Stomach (tissue), 9 donors: Measurements from ENCODE around the gene KANK4. TPM values are rescaled to one million over a fixed set of nuclear protein-coding genes. Genes with fewer than 3 reads are reported as not detected.

Experiments used
- DNase-seq, 2 donors: peaks; one replicate each; pipeline versions ENCODE4 v3.0.0 to v3.0.0-alpha.2; 2013 to 2019
- H3K27ac ChIP-seq, 5 donors: fragments of 200-600 bp in 4 of 5; sonication (generic) in 4 of 5; one replicate each; pipeline ENCODE4 v1.5.1; 2013 to 2019; ENCODE audit warnings: mild to moderate bottlenecking in 1 of 5, moderate library complexity in 1 of 5
- H3K27me3 ChIP-seq, 3 donors: fragments of 200-600 bp; sonication (generic); one replicate each; pipeline ENCODE4 v1.5.1; 2017 to 2019; ENCODE audit warnings: mixed run types in 1 of 3
- H3K36me3 ChIP-seq, 4 donors: fragments of 200-600 bp; sonication (generic); 1 replicate in 3 of 4; 2 replicates in 1 of 4; pipeline ENCODE4 v1.5.1; 2016 to 2019
- H3K4me1 ChIP-seq, 4 donors: fragments of 200-600 bp; sonication (generic); one replicate each; pipeline ENCODE4 v1.5.1; 2016 to 2019
- H3K4me3 ChIP-seq, 4 donors: fragments of 200-600 bp; sonication (generic) in 3 of 4; one replicate each; pipeline ENCODE4 v1.5.1; 2016 to 2019; ENCODE audit warnings: mild to moderate bottlenecking in 1 of 4
- H3K9me3 ChIP-seq, 4 donors: fragments of 200-600 bp; sonication (generic); one replicate each; pipeline ENCODE4 v1.5.1; 2016 to 2019
- EP300 ChIP-seq: sonication (generic); formaldehyde crosslinking; IDR thresholded peaks from one replicate; pipeline ENCODE4 v1.6.1; 2017; ENCODE audit warnings: antibody characterized with exemption
- POLR2A ChIP-seq, 4 donors: fragments of 450-650 bp; IDR thresholded peaks; one replicate each; pipeline ENCODE4 v1.6.1; 2016; ENCODE audit warnings: antibody characterized with exemption in 4 of 4, control low read depth in 2 of 4, mild to moderate bottlenecking in 1 of 4, moderate library complexity in 1 of 4
- POLR2AphosphoS5 ChIP-seq, 3 donors: sonication (generic); formaldehyde crosslinking; IDR thresholded peaks; one replicate each; pipeline ENCODE4 v1.6.1; 2016; ENCODE audit warnings: antibody characterized with exemption in 3 of 3
- WGBS, 5 donors: extraction: QIAGEN DNeasy Blood & Tissue Kit in 3 of 5; methylation state at CpG; one replicate each; pipeline versions ENCODE4 v1.1.5 to v1.1.7; 2013 to 2018; 5-methylcytosine and 5-hydroxymethylcytosine counted together
- intact Hi-C: fragments of 100-400 bp; cut with DNase I; formaldehyde crosslinking; loops from one replicate; pipeline ENCODE4 v1.15.1; 2023; ENCODE audit warnings: low total_unique reads
- polyA plus RNA-seq, 3 donors: library from polyadenylated mRNA; stranded (reverse); fragments of 200-250 nt; gene quantifications; one replicate each; pipeline ENCODE4 v1.2.3, GENCODE V29; 2013
- small RNA-seq, 4 donors: library from RNA; depleted of rRNA; stranded (forward); fragments of <200 nt; gene quantifications; one replicate each; pipeline ENCODE3, GENCODE V24; 2016
- total RNA-seq, 5 donors: library from RNA; depleted of rRNA; stranded (reverse); fragments of >200 nt; gene quantifications; one replicate each; pipeline versions ENCODE4 v1.1.0 to v1.2.3, GENCODE V29; 2014 to 2016
- TF ChIP-seq, protein P1 (sequence below), 7 experiments: fragments of 450-650 bp in 4 of 7; fragments of 200-600 bp in 3 of 7; sonication (generic) in 3 of 7; IDR thresholded peaks; one replicate each; pipeline ENCODE4 v1.5.1; 2016 to 2019; ENCODE audit warnings: antibody characterized with exemption in 7 of 7, control low read depth in 2 of 7, mild to moderate bottlenecking in 1 of 7
- donor health status: healthy with polysubstance abuse.
- donor health status: Bipolar disorder and iron deficiency.
- donor health status: healthy.

The KANK4 gene
- total and polyA plus RNA-seq, 8 donors, result 0.31 to 3.9 (median 2.0) TPM; not detected in 2

DNA sequence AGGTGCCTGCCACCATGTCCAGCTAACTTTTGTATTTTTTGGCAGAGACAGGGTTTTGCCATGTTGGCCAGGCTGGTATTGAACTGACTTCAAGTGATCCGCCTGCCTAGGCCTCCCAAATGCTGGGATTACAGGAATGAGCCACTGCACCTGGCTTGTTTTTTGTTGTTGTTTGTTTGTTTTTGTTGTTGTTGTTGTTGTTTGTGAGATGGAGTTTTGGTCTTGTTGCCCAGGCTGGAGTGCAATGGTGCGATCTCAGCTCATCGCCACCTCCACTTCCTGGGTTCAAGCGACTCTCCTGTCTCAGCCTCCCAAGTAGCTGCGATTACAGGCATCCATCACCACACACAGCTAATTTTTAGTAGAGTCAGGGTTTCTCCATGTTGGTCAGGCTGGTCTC lies 131.7 kb downstream of the KANK4 start:
- no peaks in the 10 kb centered on the region for H3K4me1 ChIP-seq
- WGBS, 5 donors, result 93 to 99% (median 95%) methylated on average over 5 of the region's 5 CpGs
- intact Hi-C loops, result no loop called here
- no peak overlapping the region for H3K4me3 ChIP-seq
- DNase-seq, result no peak
- no peaks in the 10 kb centered on the region for H3K9me3 ChIP-seq
- H3K27ac ChIP-seq, result no peak overlapping the region
- H3K36me3 ChIP-seq, result no peaks in the 10 kb centered on the region
- TF ChIP-seq EP300 (no peak), POLR2AphosphoS5 (IDR thresholded peaks at IDR 0.05) (no peak), POLR2A (IDR thresholded peaks at IDR 0.05) (no peak)
- TF ChIP-seq, protein P1, sequence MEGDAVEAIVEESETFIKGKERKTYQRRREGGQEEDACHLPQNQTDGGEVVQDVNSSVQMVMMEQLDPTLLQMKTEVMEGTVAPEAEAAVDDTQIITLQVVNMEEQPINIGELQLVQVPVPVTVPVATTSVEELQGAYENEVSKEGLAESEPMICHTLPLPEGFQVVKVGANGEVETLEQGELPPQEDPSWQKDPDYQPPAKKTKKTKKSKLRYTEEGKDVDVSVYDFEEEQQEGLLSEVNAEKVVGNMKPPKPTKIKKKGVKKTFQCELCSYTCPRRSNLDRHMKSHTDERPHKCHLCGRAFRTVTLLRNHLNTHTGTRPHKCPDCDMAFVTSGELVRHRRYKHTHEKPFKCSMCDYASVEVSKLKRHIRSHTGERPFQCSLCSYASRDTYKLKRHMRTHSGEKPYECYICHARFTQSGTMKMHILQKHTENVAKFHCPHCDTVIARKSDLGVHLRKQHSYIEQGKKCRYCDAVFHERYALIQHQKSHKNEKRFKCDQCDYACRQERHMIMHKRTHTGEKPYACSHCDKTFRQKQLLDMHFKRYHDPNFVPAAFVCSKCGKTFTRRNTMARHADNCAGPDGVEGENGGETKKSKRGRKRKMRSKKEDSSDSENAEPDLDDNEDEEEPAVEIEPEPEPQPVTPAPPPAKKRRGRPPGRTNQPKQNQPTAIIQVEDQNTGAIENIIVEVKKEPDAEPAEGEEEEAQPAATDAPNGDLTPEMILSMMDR (IDR thresholded peaks at IDR 0.05), result no peak
- H3K27me3 ChIP-seq, result no peaks in the 10 kb centered on the region

Small RNA genes lying within 50 kb of the gene (small RNA-seq; reads per million reads assigned to genes)
- gene RNU6-371P, result 0 reads per million in 4 donors

Other genes with a start within 250 kb of the KANK4 start
- gene L1TD1, start 124.6 kb downstream of the KANK4 start, total RNA-seq, result 10 to 100 TPM in 1 of 5 donors, 1 to 10 TPM in 1, not detected in 3; 2.2 to 10.1 TPM
- under 1 TPM in 2 of 3 donors, not detected in 1; 0.13 to 0.25 TPM for gene L1TD1, start 124.6 kb downstream of the KANK4 start, polyA plus RNA-seq
- gene USP1, start 117.6 kb upstream of the KANK4 start, total RNA-seq, result 10 to 100 TPM in 4 of 5 donors, 1 to 10 TPM in 1; 5.4 to 47.5 (median 22.8) TPM
- gene USP1, start 117.6 kb upstream of the KANK4 start, polyA plus RNA-seq, result 10 to 100 TPM; 11.2 to 16.3 (median 11.9) TPM